Midbrain (tissue), 1 donor: ENCODE measurements around the gene STEAP3.

ENCODE experiments used
- DNase-seq: peaks from one replicate; lab custom pipeline; 2025; lab: John Stamatoyannopoulos, UW

Gene STEAP3

GRCh38 chr2:119223521-119224390 lies at the start of gene STEAP3:
Gene STEAP3 (plus strand): TSS chr2:119223834. CDS start chr2:119231013, 7,179 bp downstream.
- peak; percentile 30 for DNase-seq

DNA sequence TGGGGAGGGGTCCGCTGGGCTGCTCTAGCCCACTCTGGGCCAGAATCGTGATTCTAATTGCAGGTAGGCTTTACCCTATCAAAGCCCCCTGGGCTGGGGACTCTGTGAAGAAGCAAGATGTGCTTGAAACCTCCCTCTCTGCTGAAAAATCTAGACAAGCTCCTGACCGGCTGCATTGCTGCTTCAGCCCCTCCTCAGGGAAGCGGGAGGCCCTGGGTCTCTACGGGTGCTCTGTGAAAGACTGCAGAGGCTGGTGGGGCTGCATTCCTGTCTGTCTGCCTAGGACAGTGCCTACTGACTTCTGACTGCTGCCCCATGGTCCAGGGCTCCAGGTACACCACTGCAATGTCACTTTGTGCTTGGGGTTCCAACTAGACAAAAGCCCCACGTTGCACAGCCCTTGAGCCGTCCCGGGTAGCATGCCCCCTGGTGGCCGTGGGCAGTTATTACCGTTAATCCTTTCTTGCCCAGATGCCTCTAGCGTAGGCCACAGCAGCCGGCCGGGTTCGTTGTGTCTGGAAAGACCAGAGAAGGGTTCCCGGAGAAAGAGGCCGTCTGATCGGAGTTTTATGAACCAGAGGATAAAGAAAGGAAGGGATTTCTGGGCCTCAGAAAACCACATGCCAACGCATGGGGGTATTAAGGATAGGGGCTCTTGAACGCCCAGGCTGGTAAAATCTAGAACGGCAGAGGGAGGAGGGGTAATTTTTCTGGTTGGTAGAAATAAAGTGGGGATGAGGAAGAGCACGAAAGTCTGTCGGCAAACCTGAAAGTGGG lies 49.2 kb upstream of the STEAP3 start:
- peak; percentile 26 for DNase-seq

DNA sequence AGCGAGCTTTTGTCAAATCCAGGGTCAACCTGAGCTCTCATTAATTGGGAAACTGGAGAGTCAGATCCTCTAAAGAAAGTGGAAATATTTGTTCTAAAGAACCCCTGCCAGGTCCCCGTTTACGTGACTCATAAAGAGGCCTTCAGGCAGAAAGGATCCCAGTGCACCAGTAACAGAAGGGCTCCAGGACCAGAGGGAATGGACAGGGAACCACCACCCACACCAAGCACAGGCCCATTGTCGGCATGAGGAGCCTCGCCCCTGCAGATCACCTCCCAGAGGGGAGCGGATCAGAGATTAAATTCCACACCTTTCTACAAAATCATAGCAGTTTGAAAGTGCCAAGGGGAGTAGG lies 48.7 kb upstream of the STEAP3 start:
- DNase-seq, result no peak

- DNase-seq, result no peak
Observed at GRCh38 chr2:119175517-119175916, 48.1 kb upstream of the STEAP3 start.

DNA sequence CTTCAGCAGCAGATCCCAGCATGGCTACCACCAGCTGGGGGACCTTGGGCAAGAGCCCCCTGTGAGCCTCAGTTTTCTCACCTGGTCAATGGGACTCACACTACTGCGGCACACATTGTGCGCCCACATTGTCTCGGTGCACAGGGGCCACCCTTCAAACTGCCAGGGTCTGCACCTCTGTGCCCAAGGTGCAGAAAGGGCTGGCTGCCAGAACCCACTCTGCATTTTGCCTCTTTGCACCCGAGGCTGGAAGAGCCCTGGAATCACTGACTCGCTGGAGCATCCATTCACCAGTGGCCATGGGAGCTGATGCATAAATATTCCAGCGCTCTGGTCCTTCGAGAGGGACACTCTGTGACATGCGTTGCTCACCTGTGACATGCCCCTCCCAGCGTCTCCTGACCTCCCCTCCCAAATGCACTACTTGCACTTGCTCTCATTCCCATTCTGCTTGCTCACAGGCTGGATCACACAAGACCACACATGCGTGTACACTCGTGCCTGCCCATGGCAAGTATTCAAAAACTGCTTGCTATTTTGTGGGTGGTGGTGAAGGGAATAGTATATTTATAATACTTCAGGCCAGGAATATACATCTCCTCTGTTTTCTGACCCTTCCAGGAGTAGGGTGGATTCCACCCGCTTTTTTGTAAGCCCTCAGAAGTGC lies 46.3 kb upstream of the STEAP3 start:
- no peak for DNase-seq

DNA sequence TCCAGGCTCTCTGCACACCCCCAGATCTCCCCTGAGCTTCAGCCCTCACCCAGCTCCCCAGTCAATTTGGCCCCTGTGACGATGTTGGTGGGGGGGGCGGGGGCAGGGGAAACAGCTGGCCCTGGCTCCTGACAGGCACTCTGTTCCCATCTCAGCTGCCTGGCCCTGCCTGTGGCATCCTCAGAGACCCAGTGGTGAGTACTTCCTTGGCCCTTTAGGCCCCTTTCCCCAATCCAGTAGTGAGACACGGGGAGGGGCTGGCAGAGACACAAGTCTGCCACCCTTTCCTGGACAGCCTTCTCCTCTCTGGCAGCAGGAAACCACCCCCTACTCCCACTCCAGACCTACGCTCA lies 45.8 kb upstream of the STEAP3 start:
- DNase-seq, result no peak

- DNase-seq, result no peak
Observed at GRCh38 chr2:119178776-119179175, 44.9 kb upstream of the STEAP3 start.

GRCh38 chr2:119179202-119179601 lies 44.4 kb upstream of the STEAP3 start:
- DNase-seq, result no peak

- no peak for DNase-seq
Observed at GRCh38 chr2:119179991-119180390, 43.6 kb upstream of the STEAP3 start.

DNA sequence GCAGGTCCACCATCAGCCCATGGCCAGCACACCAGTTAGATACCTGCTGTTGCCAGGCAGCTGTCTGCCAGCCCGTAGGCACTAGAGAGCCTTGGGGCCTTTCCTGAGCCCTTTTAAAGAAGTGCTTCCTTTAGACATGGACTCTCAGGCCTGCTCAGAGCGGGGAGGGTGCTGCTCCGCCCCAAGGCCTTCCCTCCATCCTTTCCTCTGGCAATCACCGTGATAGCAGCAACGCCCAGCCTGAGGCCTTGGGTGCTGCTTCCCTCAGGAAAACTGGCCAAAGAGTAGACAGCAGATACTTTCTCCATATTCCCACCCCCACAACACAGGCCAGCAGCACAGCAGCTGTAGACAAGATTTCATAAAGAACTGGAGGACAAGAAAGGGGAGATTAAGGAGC lies 42.7 kb upstream of the STEAP3 start:
- no peak for DNase-seq

GRCh38 chr2:119181391-119181790 lies 42.2 kb upstream of the STEAP3 start:
- DNase-seq, result no peak

DNA sequence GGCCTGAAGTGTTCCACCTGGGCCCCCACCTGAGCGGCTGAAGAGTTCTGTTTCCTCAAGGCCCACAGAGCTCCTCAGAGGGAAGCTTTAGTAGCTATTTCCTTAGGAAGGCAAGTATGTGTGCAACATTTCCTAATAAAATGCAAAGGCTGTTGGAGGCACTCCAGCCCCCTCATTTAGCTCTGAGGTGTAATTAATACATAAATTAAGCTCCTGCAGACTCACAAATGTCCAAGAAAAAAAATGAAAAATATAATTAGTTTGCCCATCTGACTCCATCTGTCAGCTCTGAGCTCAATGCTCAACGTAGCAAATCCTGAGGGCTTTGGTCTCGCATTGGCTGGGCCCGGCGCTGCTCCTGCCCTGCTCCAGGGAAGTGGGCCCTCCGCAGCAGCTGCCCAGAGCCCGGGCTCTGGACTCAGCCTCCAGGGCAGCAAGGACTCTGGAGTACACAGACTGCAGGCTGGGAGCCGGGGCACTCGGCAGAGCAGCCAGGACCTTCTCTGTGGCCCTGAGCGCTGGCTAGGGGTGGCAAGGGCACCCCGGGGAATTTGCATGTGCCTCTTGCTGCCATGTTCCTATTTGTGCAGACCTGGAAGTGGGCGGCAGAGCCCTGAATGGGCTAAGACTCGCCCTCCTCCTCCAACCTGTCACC lies 41.7 kb upstream of the STEAP3 start:
- DNase-seq, result no peak

DNA sequence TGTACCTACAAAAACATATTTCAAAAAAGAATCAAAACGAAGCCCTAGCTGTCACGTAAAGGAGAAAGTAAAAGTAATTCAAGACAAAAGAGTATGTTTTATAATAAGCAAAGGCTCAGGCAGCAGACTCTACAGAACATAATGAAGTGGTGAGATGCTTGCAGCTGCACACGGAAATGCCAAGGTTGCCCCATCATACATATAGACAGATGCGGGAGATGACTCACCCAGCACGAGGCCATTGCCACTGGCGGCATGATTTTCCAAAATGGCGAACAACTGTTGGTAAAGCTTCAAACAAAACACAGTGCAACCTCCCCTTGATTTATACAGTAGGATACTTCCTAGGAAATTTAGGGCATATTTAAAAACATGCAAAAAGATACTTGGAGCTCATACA lies 39.1 kb upstream of the STEAP3 start:
- DNase-seq, result no peak

DNA sequence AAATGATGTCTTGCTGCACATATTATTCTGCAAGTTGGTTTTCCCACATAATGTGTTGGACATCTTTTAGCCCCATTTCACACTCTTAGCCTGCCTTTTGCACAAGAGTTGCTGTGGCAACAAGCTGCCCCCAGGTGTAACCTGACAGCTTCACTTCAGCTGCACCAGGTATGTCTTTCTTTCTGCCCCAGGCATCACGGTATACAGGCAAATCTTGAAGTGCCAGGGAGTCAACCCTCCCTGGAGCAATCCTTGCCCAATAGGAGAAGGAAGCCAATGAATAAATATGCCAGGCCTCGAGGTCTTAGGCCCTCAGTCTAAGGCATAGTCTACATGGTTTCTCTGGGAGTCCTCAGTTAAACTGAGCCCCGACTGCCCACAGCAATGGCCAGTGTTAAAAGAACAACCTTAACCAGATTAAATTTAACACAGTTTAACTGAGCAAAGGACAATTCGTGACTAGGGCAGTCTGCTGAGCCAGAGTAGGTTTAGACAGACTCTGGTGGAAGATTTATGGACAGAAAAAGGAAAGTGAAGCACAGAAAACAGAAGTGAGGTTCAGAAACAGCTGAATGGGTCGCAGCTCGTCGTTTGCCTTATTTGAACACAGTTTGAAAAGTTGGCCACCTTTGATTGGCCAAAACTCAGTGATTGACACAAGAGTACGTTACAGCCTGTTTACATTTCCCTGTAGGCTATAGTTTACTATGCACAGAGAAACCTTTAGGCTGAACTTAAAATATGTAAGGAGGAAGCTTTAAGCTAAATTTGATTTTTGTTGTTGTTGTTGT lies 33.1 kb upstream of the STEAP3 start:
- no peak for DNase-seq

DNA sequence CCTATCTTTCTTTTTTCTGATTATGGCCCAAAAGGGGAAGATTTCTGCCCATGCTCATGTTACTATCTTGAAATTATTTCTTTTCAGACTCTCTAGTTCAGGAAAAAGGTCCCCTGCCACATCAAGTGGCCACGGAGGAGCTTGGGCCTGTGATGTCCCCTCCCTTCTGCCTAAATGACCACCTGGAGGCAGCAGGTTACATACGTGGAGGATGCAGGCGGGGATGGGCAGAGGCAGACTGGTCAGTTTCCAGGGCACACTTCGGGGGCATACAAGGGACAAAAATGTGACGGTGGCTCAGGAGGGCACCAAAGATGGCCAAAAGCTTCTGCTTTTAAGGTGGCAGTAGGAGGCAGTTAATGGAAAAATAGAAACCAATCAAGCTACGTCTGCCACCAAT lies 30.7 kb upstream of the STEAP3 start:
- no peak for DNase-seq

DNA sequence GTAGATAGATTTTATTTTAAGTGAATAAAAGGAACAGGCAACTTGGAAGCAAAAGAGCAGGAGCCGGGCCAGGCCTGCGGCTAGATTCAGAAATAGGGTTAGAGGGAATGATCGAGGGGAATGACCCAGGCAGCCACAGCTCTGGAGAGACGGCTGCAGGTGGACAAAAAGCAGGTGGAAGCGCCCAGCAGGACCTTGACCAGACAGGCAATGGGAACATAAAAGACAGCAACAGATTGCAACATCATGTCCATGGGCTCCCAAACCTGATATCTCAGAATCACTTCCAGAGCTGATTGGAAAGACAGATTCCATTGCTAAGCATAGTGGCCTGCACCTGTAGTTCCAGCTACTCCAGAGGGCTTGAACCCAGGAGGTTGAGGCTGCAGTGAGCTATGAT lies 28.6 kb upstream of the STEAP3 start:
- DNase-seq, result no peak

GRCh38 chr2:119195887-119196286 lies 27.7 kb upstream of the STEAP3 start:
- no peak for DNase-seq

- no peak for DNase-seq
Observed at GRCh38 chr2:119196301-119197125, 27.1 kb upstream of the STEAP3 start.

DNA sequence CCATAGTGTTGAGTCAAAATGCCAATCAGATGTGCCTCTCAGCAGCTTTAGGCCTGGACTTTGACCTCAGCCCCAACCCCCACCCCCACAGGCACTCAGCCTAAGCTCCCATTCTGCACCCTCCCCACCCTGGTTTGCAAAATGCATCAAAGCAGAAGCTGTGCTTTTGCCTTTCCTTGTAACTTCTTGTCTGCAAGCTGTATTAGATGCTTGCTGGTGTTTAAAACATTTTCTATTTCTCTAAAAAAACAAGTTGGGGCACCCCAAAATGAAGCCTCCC lies 26.6 kb upstream of the STEAP3 start:
- DNase-seq, result no peak

GRCh38 chr2:119197529-119198239 lies 25.9 kb upstream of the STEAP3 start:
- no peak for DNase-seq
